B cell (primary cell): ENCODE data around the gene GNA14. TPM values are rescaled to one million over a fixed set of nuclear protein-coding genes. Genes with fewer than 3 reads are reported as not detected.
"Not testable (repeated sequence)": the region's sequence is repeated elsewhere in the genome, so short reads cannot be mapped to it uniquely, and the experiment has no call there.

Source experiments
- ATAC-seq: fragments of 200-7000 bp; cut with Tn5 transposase; one replicate; pipeline ENCODE4 v1.10.0; 2021; ENCODE audit warnings: low read depth, mild to moderate bottlenecking, moderate number of reproducible peaks, moderate library complexity
- CTCF ChIA-PET: fragments of 350-600 bp; sonication (Branson Sonifier 250); formaldehyde crosslinking; loops from one replicate; lab custom pipeline; 2021; ENCODE audit warnings: antibody characterized with exemption, inconsistent platforms; lab: Charles Lee
- POLR2A ChIA-PET: fragments of 350-600 bp; sonication (Branson Sonifier 250); formaldehyde crosslinking; loops from one replicate; lab custom pipeline; 2021; ENCODE audit warnings: antibody characterized with exemption; lab: Charles Lee
- DNase-seq: peaks from one replicate; pipeline ENCODE4 v3.0.0; 2013
- H2AFZ ChIP-seq: 2 replicates; pipeline ENCODE4 v1.6.1; 2012; ENCODE audit warnings: mild to moderate bottlenecking, low read depth, low read length; ENCODE audit not compliant: insufficient read depth, poor library complexity, severe bottlenecking
- H3K27ac ChIP-seq, 2 donors: 1 replicate in 1 of 2; 2 replicates in 1 of 2; pipeline ENCODE4 v1.5.1; 2012 to 2013; ENCODE audit warnings: low read length in 2 of 2, mild to moderate bottlenecking in 2 of 2, moderate library complexity in 1 of 2
- H3K27me3 ChIP-seq, 4 experiments: fragments of 200-600 bp in 1 of 4; sonication (generic) in 1 of 4; replicated peaks in 1 of 4; 1 replicate in 2 of 4; 2 replicates in 2 of 4; pipeline versions ENCODE4 v1.6.1 to v1.7.0; 2013 to 2016; ENCODE audit warnings: low read length in 3 of 4, mild to moderate bottlenecking in 2 of 4, mixed read lengths in 1 of 4, moderate library complexity in 1 of 4; ENCODE audit not compliant: insufficient read depth in 4 of 4, control insufficient read depth in 3 of 4; ENCODE audit errors: control extremely low read depth in 1 of 4
- H3K36me3 ChIP-seq, 2 experiments: replicated peaks in 1 of 2; 1 replicate in 1 of 2; 2 replicates in 1 of 2; pipeline versions ENCODE4 v1.6.1 to v1.7.1; 2013; ENCODE audit warnings: low read length in 1 of 2; ENCODE audit not compliant: insufficient read depth in 2 of 2, control insufficient read depth in 1 of 2; ENCODE audit errors: control extremely low read depth in 1 of 2, extremely low read depth in 1 of 2
- H3K4me1 ChIP-seq, 2 donors: fragments of 200-600 bp in 1 of 2; sonication (generic) in 1 of 2; 1 replicate in 1 of 2; 2 replicates in 1 of 2; pipeline versions ENCODE4 v1.5.1 to v1.6.1; 2013 to 2017; ENCODE audit warnings: low read length in 2 of 2; ENCODE audit not compliant: control insufficient read depth in 2 of 2, insufficient read depth in 2 of 2
- H3K4me2 ChIP-seq: replicated peaks from 2 replicates; pipeline ENCODE3; 2012; ENCODE audit warnings: mild to moderate bottlenecking, low read depth, low read length; ENCODE audit not compliant: poor library complexity, severe bottlenecking
- H3K4me3 ChIP-seq, 5 experiments: fragments of 200-600 bp in 1 of 5; sonication (generic) in 1 of 5; 1 replicate in 3 of 5; 2 replicates in 2 of 5; pipeline versions ENCODE4 v1.5.1 to v1.7.0; 2011 to 2016; ENCODE audit warnings: low read length in 4 of 5, mild to moderate bottlenecking in 4 of 5, low read depth in 2 of 5, control low read depth in 1 of 5, moderate library complexity in 1 of 5; ENCODE audit not compliant: insufficient read depth in 1 of 5; ENCODE audit errors: control extremely low read depth in 1 of 5, extremely low read depth in 1 of 5
- H3K79me2 ChIP-seq: fragments of 200-600 bp; sonication (generic); one replicate; pipeline ENCODE4 v1.6.0; 2016; ENCODE audit warnings: low read length; ENCODE audit not compliant: control insufficient read depth, insufficient read depth
- H3K9ac ChIP-seq: fragments of 200-600 bp; sonication (generic); 2 replicates; pipeline ENCODE4 v1.6.1; 2017; ENCODE audit warnings: mild to moderate bottlenecking, low read length, moderate library complexity
- H3K9me3 ChIP-seq, 3 donors: one replicate each; pipeline versions ENCODE4 v1.6.1 to v1.7.1; 2013; ENCODE audit warnings: low read length in 2 of 3; ENCODE audit not compliant: control insufficient read depth in 2 of 3, insufficient read depth in 1 of 3; ENCODE audit errors: control extremely low read depth in 1 of 3
- H4K20me1 ChIP-seq: 2 replicates; pipeline ENCODE4 v1.6.0; 2012; ENCODE audit warnings: mild to moderate bottlenecking, low read length; ENCODE audit not compliant: insufficient read depth, control insufficient read depth, poor library complexity, severe bottlenecking
- H3K27ac Mint-ChIP-seq: one replicate; pipeline ENCODE4 v1.8.0; 2021; ENCODE audit warnings: mixed read lengths
- H3K27me3 Mint-ChIP-seq: one replicate; pipeline ENCODE4 v1.8.0; 2021; ENCODE audit warnings: mixed read lengths
- H3K4me1 Mint-ChIP-seq: one replicate; pipeline ENCODE4 v1.8.0; 2021; ENCODE audit warnings: mixed read lengths
- H3K4me3 Mint-ChIP-seq: one replicate; pipeline ENCODE4 v1.8.0; 2021; ENCODE audit warnings: mixed read lengths
- H3K9me3 Mint-ChIP-seq: one replicate; pipeline ENCODE4 v1.8.0; 2022; ENCODE audit warnings: mixed read lengths; ENCODE audit not compliant: insufficient read depth
- CTCF ChIP-seq: fragments of 200-600 bp; IDR thresholded peaks from one replicate; pipeline ENCODE4 v1.8.0; 2022; ENCODE audit warnings: antibody characterized with exemption, mild to moderate bottlenecking
- EZH2 ChIP-seq: IDR thresholded peaks from 2 replicates; pipeline ENCODE4 v1.6.1; 2012; ENCODE audit warnings: borderline replicate concordance, low read depth, mild to moderate bottlenecking, moderate library complexity, low read length; ENCODE audit not compliant: insufficient read depth, poor library complexity, severe bottlenecking
- WGBS: methylation state at CpG from one replicate; pipeline ENCODE4 v1.1.5; 2013; ENCODE audit warnings: missing lambda C conversion rate; ENCODE audit not compliant: insufficient coverage; 5-methylcytosine and 5-hydroxymethylcytosine counted together
- intact Hi-C: fragments of 100-400 bp; cut with micrococcal nuclease; formaldehyde crosslinking; loops from one replicate; pipeline ENCODE4 v1.10.0; 2022
- polyA plus RNA-seq: library from polyadenylated mRNA; depleted of rRNA; stranded (reverse); fragments of >200 nt; gene quantifications from 2 replicates; pipeline ENCODE4 v1.2.3, GENCODE V29; 2012
- total RNA-seq, 2 donors: library from RNA; stranded (reverse); fragments of 120-200 nt in 1 of 2; gene quantifications; 1 replicate in 1 of 2; 2 replicates in 1 of 2; pipeline versions ENCODE4 v1.2.3 to v1.2.4, GENCODE V29; 2013 to 2022

GNA14 gene
- total and polyA plus RNA-seq, 2 donors (not counting 1 experiment from before 2014, with no cell fraction given): not detected

GRCh38 chr9:77697238-77697984 lies 49.3 kb upstream of the GNA14 start:
- H3K4me3 ChIP-seq: no peak overlapping the region
- H3K79me2 ChIP-seq: no peaks in the 10 kb centered on the region
- peaks cover 11% of the 10 kb centered on the region for H3K27me3 Mint-ChIP-seq
- H3K4me1 ChIP-seq: no peaks in the 10 kb centered on the region
- peaks cover 2% of the 10 kb centered on the region for H3K9me3 Mint-ChIP-seq
- POLR2A ChIA-PET: no interaction called here
- CTCF ChIA-PET: no interaction called here
- no peak for DNase-seq
- intact Hi-C loops: no loop called here
- ATAC-seq: no peak
- H3K9me3 ChIP-seq: no peaks in the 10 kb centered on the region
- H3K27me3 ChIP-seq: no peaks in the 10 kb centered on the region
- H3K27ac Mint-ChIP-seq: no peak overlapping the region
- H2AFZ ChIP-seq: no peak overlapping the region
- no peaks in the 10 kb centered on the region for H3K4me1 Mint-ChIP-seq
- no peak overlapping the region for H3K9ac ChIP-seq
- H4K20me1 ChIP-seq: no peaks in the 10 kb centered on the region
- H3K4me3 Mint-ChIP-seq: no peak overlapping the region
- no peak for TF ChIP-seq EZH2
- no peak for TF ChIP-seq CTCF
- 83% methylated on average over 1 of the region's 1 CpG for WGBS
- no peak overlapping the region for H3K27ac ChIP-seq
- no peaks in the 10 kb centered on the region for H3K36me3 ChIP-seq
- H3K4me2 ChIP-seq: no peak overlapping the region

GRCh38 chr9:77690723-77691122 lies 42.6 kb upstream of the GNA14 start:
- H3K4me2 ChIP-seq, POLR2A ChIA-PET, H3K4me3 ChIP-seq, H2AFZ ChIP-seq, H3K9me3 ChIP-seq, DNase-seq, H3K27ac ChIP-seq, H3K9me3 Mint-ChIP-seq, H3K27me3 ChIP-seq, H3K79me2 ChIP-seq, H3K4me3 Mint-ChIP-seq, H3K4me1 Mint-ChIP-seq, H4K20me1 ChIP-seq, H3K9ac ChIP-seq, H3K27ac Mint-ChIP-seq, CTCF ChIA-PET, ATAC-seq, H3K36me3 ChIP-seq, H3K27me3 Mint-ChIP-seq, H3K4me1 ChIP-seq, intact Hi-C loops: not testable (repeated sequence)
- WGBS: 79% methylated on average over 3 of the region's 3 CpGs

GRCh38 chr9:77690119-77690518 lies 42.0 kb upstream of the GNA14 start:
- H3K27ac Mint-ChIP-seq, H3K79me2 ChIP-seq, H3K9ac ChIP-seq, H3K4me3 ChIP-seq, H4K20me1 ChIP-seq, DNase-seq, H2AFZ ChIP-seq, POLR2A ChIA-PET, H3K4me1 ChIP-seq, ATAC-seq, H3K27ac ChIP-seq, H3K4me2 ChIP-seq, H3K9me3 Mint-ChIP-seq, H3K27me3 ChIP-seq, H3K4me1 Mint-ChIP-seq, H3K27me3 Mint-ChIP-seq, CTCF ChIA-PET, H3K9me3 ChIP-seq, H3K4me3 Mint-ChIP-seq, intact Hi-C loops, H3K36me3 ChIP-seq: not testable (repeated sequence)
- 56% methylated on average over 1 of the region's 3 CpGs for WGBS
